HCT116 (cell line): ENCODE results near the gene EPHA6. TPM values are rescaled to one million over a fixed set of nuclear protein-coding genes. Genes with fewer than 3 reads are reported as not detected.

Experiments used
- ATAC-seq: fragments of 200-7000 bp; cut with Tn5 transposase; 2 replicates; pipeline ENCODE4 v1.9.1; 2020; ENCODE audit warnings: mild to moderate bottlenecking, moderate library complexity
- BruUV-seq: library from RNA; stranded (reverse); fragments of 400-500 nt; replicated peaks from 2 replicates; lab custom pipeline; 2021; lab: Mats Ljungman, UMichigan
- CTCF ChIA-PET: fragments of 300-600 bp; sonication (Branson Sonifier 250); formaldehyde crosslinking; loops from one replicate; lab custom pipeline; 2021; ENCODE audit warnings: antibody characterized with exemption; lab: Charles Lee
- POLR2A ChIA-PET: fragments of 300-600, 350-600 bp; sonication (Branson Sonifier 250); formaldehyde crosslinking; loops from one replicate; lab custom pipeline; 2021; ENCODE audit warnings: antibody characterized with exemption; lab: Charles Lee
- RAD21 ChIA-PET, 2 experiments: fragments of 300-600 bp; sonication (Branson Sonifier 250); formaldehyde crosslinking; loops; one replicate each; lab custom pipeline; 2023; ENCODE audit warnings: low total read pairs in 2 of 2; ENCODE audit not compliant: uncharacterized antibody in 2 of 2, unreplicated experiment in 2 of 2, low non-redundant PET in 1 of 2; lab: Charles Lee
- DNase-seq: peaks from one replicate; pipeline ENCODE4 v3.0.0-alpha.2; 2010; ENCODE audit warnings: low read depth, low spot score
- H2AFZ ChIP-seq: fragments of 200-600 bp; shearing (Covaris generic), sonication (generic); 2 replicates; pipeline ENCODE4 v1.6.1; 2017; ENCODE audit warnings: low read depth, mixed run types, mixed read lengths, antibody characterized with exemption, low read length; ENCODE audit not compliant: poor library complexity, severe bottlenecking
- H3K27ac ChIP-seq: 2 replicates; pipeline ENCODE4 v1.5.1; 2012; ENCODE audit warnings: low read depth, low read length
- H3K27me3 ChIP-seq: fragments of 200-600 bp; sonication (generic); 2 replicates; pipeline ENCODE4 v1.6.1; 2016; ENCODE audit warnings: mixed run types, low read length, mixed read lengths; ENCODE audit not compliant: insufficient read depth
- H3K36me3 ChIP-seq, 2 experiments: fragments of 200-500 bp in 1 of 2; fragments of 200-600 bp in 1 of 2; sonication (Bioruptor generic) in 1 of 2; sonication (generic) in 1 of 2; 2 replicates each; pipeline versions ENCODE4 v1.5.1 to v1.6.1; 2014 to 2016; ENCODE audit warnings: low read length in 2 of 2, inconsistent platforms in 1 of 2, mixed read lengths in 1 of 2, mixed run types in 1 of 2; ENCODE audit not compliant: insufficient read depth in 2 of 2, control insufficient read depth in 1 of 2
- H3K4me1 ChIP-seq, 2 experiments: fragments of 200-600 bp in 1 of 2; sonication (generic) in 1 of 2; 2 replicates each; pipeline versions ENCODE4 v1.5.1 to v1.6.1; 2012 to 2017; ENCODE audit warnings: low read length in 2 of 2, inconsistent platforms in 1 of 2, mild to moderate bottlenecking in 1 of 2, mixed read lengths in 1 of 2, mixed run types in 1 of 2, moderate library complexity in 1 of 2; ENCODE audit not compliant: insufficient read depth in 2 of 2, control insufficient read depth in 1 of 2
- H3K4me2 ChIP-seq: fragments of 200-600 bp; sonication (generic); 2 replicates; pipeline ENCODE4 v1.6.1; 2017; ENCODE audit warnings: mixed run types, low read length, mixed read lengths
- H3K4me3 ChIP-seq, 2 experiments: fragments of 200-600 bp in 1 of 2; sonication (generic) in 1 of 2; replicated peaks in 1 of 2; 2 replicates each; pipeline ENCODE4 v1.5.1; 2011 to 2016; ENCODE audit warnings: low read length in 2 of 2, control low read depth in 1 of 2, low read depth in 1 of 2, mild to moderate bottlenecking in 1 of 2, mixed read lengths in 1 of 2, mixed run types in 1 of 2
- H3K79me2 ChIP-seq: fragments of 200-600 bp; sonication (generic); 2 replicates; pipeline ENCODE4 v1.6.1; 2017; ENCODE audit warnings: mild to moderate bottlenecking, mixed run types, low read length, moderate library complexity, mixed read lengths; ENCODE audit not compliant: insufficient read depth
- H3K9ac ChIP-seq: fragments of 200-600 bp; sonication (generic); 2 replicates; pipeline ENCODE4 v1.6.1; 2016; ENCODE audit warnings: low read length, mixed read lengths
- H3K9me2 ChIP-seq: fragments of 200-600 bp; sonication (generic), shearing (Covaris generic); 2 replicates; pipeline ENCODE4 v1.6.1; 2017; ENCODE audit warnings: mixed run types, mild to moderate bottlenecking, moderate library complexity; ENCODE audit not compliant: insufficient read depth
- H3K9me3 ChIP-seq, 2 experiments: fragments of 200-500 bp in 1 of 2; fragments of 200-600 bp in 1 of 2; sonication (Bioruptor generic) in 1 of 2; sonication (generic) in 1 of 2; 2 replicates each; pipeline ENCODE4 v1.6.1; 2014 to 2017; ENCODE audit warnings: low read length in 2 of 2, mixed read lengths in 2 of 2, inconsistent platforms in 1 of 2, low read depth in 1 of 2, mild to moderate bottlenecking in 1 of 2, mixed run types in 1 of 2, moderate library complexity in 1 of 2; ENCODE audit not compliant: control insufficient read depth in 1 of 2, insufficient read depth in 1 of 2
- H4K20me1 ChIP-seq: fragments of 200-600 bp; sonication (generic), shearing (Covaris generic); 2 replicates; pipeline ENCODE4 v1.6.1; 2017; ENCODE audit warnings: mixed run types, mild to moderate bottlenecking, moderate library complexity; ENCODE audit not compliant: insufficient read depth
- CBX3 ChIP-seq: IDR thresholded peaks from 2 replicates; pipeline ENCODE4 v1.6.1; 2012; ENCODE audit warnings: low read depth
- EGR1 ChIP-seq: IDR thresholded peaks from 2 replicates; pipeline ENCODE4 v1.6.1; 2012; ENCODE audit warnings: low read depth
- ELF1 ChIP-seq: IDR thresholded peaks from 2 replicates; pipeline ENCODE4 v1.6.1; 2012; ENCODE audit warnings: low read depth, borderline replicate concordance
- EZH2phosphoT487 ChIP-seq: fragments of 200-600 bp; IDR thresholded peaks from 2 replicates; pipeline ENCODE4 v1.6.1; 2018; ENCODE audit warnings: antibody characterized with exemption, borderline replicate concordance
- FOSL1 ChIP-seq: IDR thresholded peaks from 2 replicates; pipeline ENCODE4 v1.6.1; 2012; ENCODE audit warnings: low read depth
- JUND ChIP-seq: IDR thresholded peaks from 2 replicates; pipeline ENCODE4 v1.6.1; 2012
- MAX ChIP-seq: IDR thresholded peaks from 2 replicates; pipeline ENCODE4 v1.6.1; 2012
- POLR2A ChIP-seq: IDR thresholded peaks from 2 replicates; pipeline ENCODE4 v1.7.0; 2011; ENCODE audit warnings: borderline replicate concordance; ENCODE audit not compliant: insufficient read depth, insufficient read length; ENCODE audit errors: extremely low read depth
- POLR2AphosphoS5 ChIP-seq: IDR thresholded peaks from 2 replicates; pipeline ENCODE4 v1.6.1; 2011; ENCODE audit warnings: mild to moderate bottlenecking, low read depth, low read length, moderate library complexity
- REST ChIP-seq: IDR thresholded peaks from 2 replicates; pipeline ENCODE4 v1.6.1; 2012; ENCODE audit warnings: low read depth
- SIN3A ChIP-seq: IDR thresholded peaks from 2 replicates; pipeline ENCODE4 v1.6.1; 2012; ENCODE audit warnings: low read depth
- SRF ChIP-seq: IDR thresholded peaks from 2 replicates; pipeline ENCODE4 v1.6.1; 2012; ENCODE audit warnings: low read depth
- YY1 ChIP-seq: IDR thresholded peaks from 2 replicates; pipeline ENCODE4 v1.6.1; 2011; ENCODE audit warnings: low read length, low read depth, moderate library complexity, mild to moderate bottlenecking; ENCODE audit not compliant: insufficient replicate concordance; ENCODE audit errors: extremely low read depth
- ZBTB33 ChIP-seq: IDR thresholded peaks from 2 replicates; pipeline ENCODE4 v1.6.1; 2011; ENCODE audit warnings: mild to moderate bottlenecking, low read length, moderate library complexity; ENCODE audit not compliant: insufficient replicate concordance; ENCODE audit errors: extremely low read depth
- ZFX ChIP-seq: fragments of 450-650 bp; IDR thresholded peaks from 2 replicates; pipeline ENCODE4 v1.6.1; 2017
- ZNF274 ChIP-seq: fragments of 200-500 bp; sonication (Bioruptor generic); IDR thresholded peaks from 2 replicates; pipeline ENCODE4 v1.6.1; 2014; ENCODE audit warnings: mild to moderate bottlenecking, low read depth, low read length, inconsistent platforms
- intact Hi-C: fragments of 100-400 bp; cut with micrococcal nuclease; formaldehyde crosslinking; loops from 2 replicates; pipeline ENCODE4 v1.10.0; 2022
- total RNA-seq: library from RNA; stranded (reverse); gene quantifications from one replicate; pipeline ENCODE4 v1.2.1, GENCODE V29; 2021; ENCODE audit not compliant: unreplicated experiment

Gene EPHA6
- total RNA-seq, 1 experiment from 2014 or later = not detected

- Histone ChIP-seq H3K4me1 (no peaks in the 10 kb centered on the region), H3K9ac (no peak overlapping the region), H3K4me3 (no peak overlapping the region), H3K9me2 (no peaks in the 10 kb centered on the region), H3K9me3 (peaks cover 3 to 10% of the 10 kb centered on the region in 2 experiments; a peak in 2 of 4 replicates), H3K36me3 (no peaks in the 10 kb centered on the region), H3K27me3 (no peaks in the 10 kb centered on the region), H2AFZ (no peak overlapping the region), H3K27ac (no peak overlapping the region), H3K79me2 (no peaks in the 10 kb centered on the region), H3K4me2 (no peak overlapping the region), H4K20me1 (no peaks in the 10 kb centered on the region)
- TF ChIP-seq ZNF274 (no peak), SIN3A (no peak), POLR2AphosphoS5 (no peak), POLR2A (no peak)
- ATAC-seq = no peak
- POLR2A ChIA-PET = no interaction called here
- DNase-seq = no peak
- CTCF ChIA-PET = no interaction called here
- intact Hi-C loops = no loop called here
- no TSS peak for BruUV-seq
- RAD21 ChIA-PET = no interaction called here
Observed at GRCh38 chr3:96865605-96866004, 51.2 kb downstream of the EPHA6 start.

- Histone ChIP-seq H4K20me1 (no peaks in the 10 kb centered on the region), H3K4me3 (no peak overlapping the region), H3K4me2 (no peak overlapping the region), H3K9me2 (no peaks in the 10 kb centered on the region), H3K9me3 (peaks cover 3 to 13% of the 10 kb centered on the region in 2 experiments; a peak in 2 of 4 replicates), H3K4me1 (no peaks in the 10 kb centered on the region), H3K79me2 (no peaks in the 10 kb centered on the region), H3K27ac (no peak overlapping the region), H3K27me3 (no peaks in the 10 kb centered on the region), H2AFZ (no peak overlapping the region), H3K36me3 (no peaks in the 10 kb centered on the region), H3K9ac (no peak overlapping the region)
- POLR2A ChIA-PET = no interaction called here
- DNase-seq (no peak), ATAC-seq (no peak)
- RAD21 ChIA-PET = no interaction called here
- BruUV-seq = no TSS peak
- CTCF ChIA-PET = no interaction called here
- intact Hi-C loops = no loop called here
- TF ChIP-seq MAX (no peak), JUND (no peak), FOSL1 (no peak), ZFX (no peak), SRF (no peak), ZBTB33 (no peak), REST (no peak), ELF1 (no peak), ZNF274 (no peak), POLR2A (no peak), EZH2phosphoT487 (no peak), CBX3 (no peak), SIN3A (no peak), EGR1 (no peak), YY1 (no peak)
Observed at GRCh38 chr3:96869316-96869715, 54.9 kb downstream of the EPHA6 start.
